Skeletal muscle satellite cell (primary cell): ENCODE data around the gene CRISPLD2.

Source experiments
- H3K27me3 ChIP-seq: 2 replicates; pipeline ENCODE4 v1.7.0; 2013; ENCODE audit warnings: low read length; ENCODE audit not compliant: control insufficient read depth, insufficient read depth
- H3K36me3 ChIP-seq: 2 replicates; pipeline ENCODE4 v1.7.0; 2013; ENCODE audit warnings: mild to moderate bottlenecking, control low read depth, low read length; ENCODE audit not compliant: insufficient read depth
- H3K4me1 ChIP-seq: 2 replicates; pipeline ENCODE4 v1.7.0; 2013; ENCODE audit warnings: low read length; ENCODE audit not compliant: control insufficient read depth, insufficient read depth
- H3K4me2 ChIP-seq: 2 replicates; pipeline ENCODE4 v1.7.0; 2013; ENCODE audit warnings: mild to moderate bottlenecking, low read length
- H3K4me3 ChIP-seq: 2 replicates; pipeline ENCODE4 v1.7.0; 2013; ENCODE audit warnings: low read length
- H3K9ac ChIP-seq: 2 replicates; pipeline ENCODE4 v1.7.0; 2013; ENCODE audit warnings: mild to moderate bottlenecking, low read depth, low read length, moderate library complexity
- H3K9me3 ChIP-seq: replicated peaks from 2 replicates; pipeline ENCODE4 v1.7.0; 2013; ENCODE audit warnings: mild to moderate bottlenecking, control low read depth, low read length

CRISPLD2 gene

GRCh38 chr16:84803146-84803545 is 16.6 kb upstream of the CRISPLD2 start:
- no peaks in the 10 kb centered on the region for H3K9me3 ChIP-seq
- no peak overlapping the region for H3K4me2 ChIP-seq
- H3K9ac ChIP-seq: no peak overlapping the region
- no peaks in the 10 kb centered on the region for H3K27me3 ChIP-seq
- no peaks in the 10 kb centered on the region for H3K4me1 ChIP-seq
- H3K36me3 ChIP-seq: no peaks in the 10 kb centered on the region
- no peak overlapping the region for H3K4me3 ChIP-seq

GRCh38 chr16:84804326-84804725 is 15.5 kb upstream of the CRISPLD2 start:
- Histone ChIP-seq H3K4me1 (no peaks in the 10 kb centered on the region), H3K9me3 (no peaks in the 10 kb centered on the region), H3K4me3 (no peak overlapping the region), H3K9ac (no peak overlapping the region), H3K27me3 (no peaks in the 10 kb centered on the region), H3K4me2 (no peak overlapping the region), H3K36me3 (no peaks in the 10 kb centered on the region)

- H3K4me2 ChIP-seq: peak overlapping the region; percentile 51
- H3K9ac ChIP-seq: no peak overlapping the region
- H3K36me3 ChIP-seq: no peaks in the 10 kb centered on the region
- no peaks in the 10 kb centered on the region for H3K9me3 ChIP-seq
- H3K4me3 ChIP-seq: no peak overlapping the region
- no peaks in the 10 kb centered on the region for H3K4me1 ChIP-seq
- peaks cover under 1% of the 10 kb centered on the region for H3K27me3 ChIP-seq
Measured at GRCh38 chr16:84806256-84806889, 13.4 kb upstream of the CRISPLD2 start.

GRCh38 chr16:84806890-84807258 is 12.9 kb upstream of the CRISPLD2 start:
- Histone ChIP-seq H3K9me3 (no peaks in the 10 kb centered on the region), H3K4me1 (no peaks in the 10 kb centered on the region), H3K4me2 (no peak overlapping the region), H3K9ac (no peak overlapping the region), H3K27me3 (peaks cover 5% of the 10 kb centered on the region), H3K4me3 (no peak overlapping the region), H3K36me3 (no peaks in the 10 kb centered on the region)

GRCh38 chr16:84807776-84808175 is 12.0 kb upstream of the CRISPLD2 start:
- no peak overlapping the region for H3K4me3 ChIP-seq
- no peaks in the 10 kb centered on the region for H3K36me3 ChIP-seq
- peaks cover 13% of the 10 kb centered on the region for H3K27me3 ChIP-seq
- H3K4me2 ChIP-seq: no peak overlapping the region
- no peaks in the 10 kb centered on the region for H3K4me1 ChIP-seq
- H3K9ac ChIP-seq: no peak overlapping the region
- H3K9me3 ChIP-seq: no peaks in the 10 kb centered on the region

- Histone ChIP-seq H3K27me3 (peaks cover 23% of the 10 kb centered on the region), H3K4me3 (no peak overlapping the region), H3K9me3 (no peaks in the 10 kb centered on the region), H3K4me1 (no peaks in the 10 kb centered on the region), H3K9ac (no peak overlapping the region), H3K4me2 (no peak overlapping the region), H3K36me3 (no peaks in the 10 kb centered on the region)
Measured at GRCh38 chr16:84808826-84809225, 11.0 kb upstream of the CRISPLD2 start.

- H3K9me3 ChIP-seq: no peaks in the 10 kb centered on the region
- H3K36me3 ChIP-seq: no peaks in the 10 kb centered on the region
- peaks cover 35% of the 10 kb centered on the region for H3K27me3 ChIP-seq
- H3K9ac ChIP-seq: no peak overlapping the region
- H3K4me3 ChIP-seq: no peak overlapping the region
- H3K4me1 ChIP-seq: no peaks in the 10 kb centered on the region
- no peak overlapping the region for H3K4me2 ChIP-seq
Measured at GRCh38 chr16:84810518-84811273, 9.1 kb upstream of the CRISPLD2 start.

- Histone ChIP-seq H3K9me3 (no peaks in the 10 kb centered on the region), H3K4me3 (no peak overlapping the region)
Measured at GRCh38 chr16:84811529-84811928, 8.3 kb upstream of the CRISPLD2 start.

GRCh38 chr16:84813141-84813934 is 6.4 kb upstream of the CRISPLD2 start:
- H3K27me3 ChIP-seq: peaks cover 36% of the 10 kb centered on the region
- no peaks in the 10 kb centered on the region for H3K9me3 ChIP-seq
- no peaks in the 10 kb centered on the region for H3K36me3 ChIP-seq
- no peaks in the 10 kb centered on the region for H3K4me1 ChIP-seq
- H3K4me3 ChIP-seq: no peak overlapping the region
- H3K4me2 ChIP-seq: no peak overlapping the region
- no peak overlapping the region for H3K9ac ChIP-seq

More at GRCh38 chr16:84811529-84811928, 8.3 kb upstream of the CRISPLD2 start:
- H3K4me1 ChIP-seq: no peaks in the 10 kb centered on the region
- no peak overlapping the region for H3K9ac ChIP-seq
- H3K4me2 ChIP-seq: no peak overlapping the region
- H3K27me3 ChIP-seq: peaks cover 36% of the 10 kb centered on the region
- no peaks in the 10 kb centered on the region for H3K36me3 ChIP-seq

GRCh38 chr16:84815462-84815861 is 4.3 kb upstream of the CRISPLD2 start:
- Histone ChIP-seq H3K36me3 (no peaks in the 10 kb centered on the region), H3K27me3 (peaks cover 36% of the 10 kb centered on the region), H3K4me1 (peaks cover 6% of the 10 kb centered on the region), H3K4me2 (no peak overlapping the region), H3K9ac (no peak overlapping the region), H3K9me3 (no peaks in the 10 kb centered on the region), H3K4me3 (no peak overlapping the region)

GRCh38 chr16:84816023-84816422 is 3.8 kb upstream of the CRISPLD2 start:
- Histone ChIP-seq H3K9ac (no peak overlapping the region), H3K4me2 (no peak overlapping the region), H3K4me1 (peaks cover 11% of the 10 kb centered on the region), H3K9me3 (no peaks in the 10 kb centered on the region), H3K4me3 (no peak overlapping the region), H3K36me3 (no peaks in the 10 kb centered on the region), H3K27me3 (peaks cover 36% of the 10 kb centered on the region)
